Liver (tissue), 2 donors: ENCODE results near the gene IRF2BP2.

Experiments used
- YY1 ChIP-seq: IDR thresholded peaks from 2 replicates; pipeline ENCODE4 v1.6.1; 2016; ENCODE audit warnings: antibody characterized with exemption, mild to moderate bottlenecking
- TF ChIP-seq, protein P1 (sequence below): fragments of 150-350 bp; IDR thresholded peaks from 2 replicates; pipeline ENCODE4 v1.5.1; 2017; ENCODE audit warnings: improper control_type of control experiment, low read depth, low read length; ENCODE audit not compliant: missing input control
- donor health status: healthy.

DNA sequence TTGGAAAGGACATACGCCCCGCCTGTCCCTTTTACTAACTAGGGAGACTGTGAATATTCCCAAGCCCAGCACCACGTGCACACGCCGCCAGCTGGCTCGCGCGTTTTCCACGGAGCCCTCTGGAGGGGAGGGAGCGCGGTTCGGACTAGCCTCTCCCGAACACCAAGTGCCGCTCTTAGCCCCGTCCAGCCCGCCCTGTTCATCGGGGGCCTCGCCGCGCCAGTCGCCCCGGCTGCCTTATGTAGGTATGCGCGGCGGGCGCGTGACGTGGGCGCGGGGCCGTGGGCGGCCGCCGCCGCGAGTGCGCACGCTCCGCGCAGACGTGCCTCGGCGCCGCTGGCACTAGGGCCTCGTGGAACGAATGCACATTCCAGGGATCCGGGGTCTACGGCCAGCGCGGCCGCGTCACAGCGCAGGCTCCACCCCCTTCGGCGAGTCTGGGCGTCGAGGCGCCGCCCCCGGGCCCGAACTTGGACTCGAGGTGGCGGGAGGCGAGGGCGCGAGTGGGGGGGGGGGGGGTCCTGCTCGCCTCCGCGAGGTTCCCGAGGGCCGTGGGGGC is 767 bp upstream of the IRF2BP2 start:
- TF ChIP-seq, protein P1, sequence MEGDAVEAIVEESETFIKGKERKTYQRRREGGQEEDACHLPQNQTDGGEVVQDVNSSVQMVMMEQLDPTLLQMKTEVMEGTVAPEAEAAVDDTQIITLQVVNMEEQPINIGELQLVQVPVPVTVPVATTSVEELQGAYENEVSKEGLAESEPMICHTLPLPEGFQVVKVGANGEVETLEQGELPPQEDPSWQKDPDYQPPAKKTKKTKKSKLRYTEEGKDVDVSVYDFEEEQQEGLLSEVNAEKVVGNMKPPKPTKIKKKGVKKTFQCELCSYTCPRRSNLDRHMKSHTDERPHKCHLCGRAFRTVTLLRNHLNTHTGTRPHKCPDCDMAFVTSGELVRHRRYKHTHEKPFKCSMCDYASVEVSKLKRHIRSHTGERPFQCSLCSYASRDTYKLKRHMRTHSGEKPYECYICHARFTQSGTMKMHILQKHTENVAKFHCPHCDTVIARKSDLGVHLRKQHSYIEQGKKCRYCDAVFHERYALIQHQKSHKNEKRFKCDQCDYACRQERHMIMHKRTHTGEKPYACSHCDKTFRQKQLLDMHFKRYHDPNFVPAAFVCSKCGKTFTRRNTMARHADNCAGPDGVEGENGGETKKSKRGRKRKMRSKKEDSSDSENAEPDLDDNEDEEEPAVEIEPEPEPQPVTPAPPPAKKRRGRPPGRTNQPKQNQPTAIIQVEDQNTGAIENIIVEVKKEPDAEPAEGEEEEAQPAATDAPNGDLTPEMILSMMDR, result no peak
- TF ChIP-seq YY1, result peak; percentile 6
